Ishikawa (cell line): ENCODE data around the gene TH.
A peak's percentile ranks its signal among the peaks of the same experiment; 100 is the strongest.

ENCODE experiments used
- CEBPB ChIP-seq: IDR thresholded peaks from 2 replicates; pipeline ENCODE4 v1.6.1; 2012
- CREB1 ChIP-seq: IDR thresholded peaks from 2 replicates; pipeline ENCODE4 v1.6.1; 2012; ENCODE audit warnings: low read depth
- EGR1 ChIP-seq: IDR thresholded peaks from 2 replicates; pipeline ENCODE4 v1.6.1; 2012
- EP300 ChIP-seq: IDR thresholded peaks from 2 replicates; pipeline ENCODE4 v1.6.1; 2012; ENCODE audit warnings: borderline replicate concordance
- FOXM1 ChIP-seq: IDR thresholded peaks from 2 replicates; pipeline ENCODE4 v1.6.1; 2012; ENCODE audit warnings: low read depth, borderline replicate concordance
- NFIC ChIP-seq: IDR thresholded peaks from 2 replicates; pipeline ENCODE4 v1.6.1; 2012
- RAD21 ChIP-seq: IDR thresholded peaks from 2 replicates; pipeline ENCODE4 v1.6.1; 2012; ENCODE audit warnings: low read depth
- TAF1 ChIP-seq: IDR thresholded peaks from 2 replicates; pipeline ENCODE4 v1.6.1; 2012; ENCODE audit warnings: low read depth, mild to moderate bottlenecking
- TCF12 ChIP-seq: IDR thresholded peaks from 2 replicates; pipeline ENCODE4 v1.6.1; 2012; ENCODE audit warnings: low read depth
- YY1 ChIP-seq: IDR thresholded peaks from 2 replicates; pipeline ENCODE4 v1.6.1; 2012; ENCODE audit warnings: low read depth
- ZBTB7A ChIP-seq: IDR thresholded peaks from 2 replicates; pipeline ENCODE4 v1.6.1; 2012; ENCODE audit warnings: low read depth
- TF ChIP-seq, protein P1 (sequence below): IDR thresholded peaks from 2 replicates; pipeline ENCODE4 v1.6.1; 2012
- TF ChIP-seq, protein P2 (sequence below): IDR thresholded peaks from 2 replicates; pipeline ENCODE4 v1.6.1; 2012; ENCODE audit warnings: low read depth, mild to moderate bottlenecking
- TF ChIP-seq, protein P3 (sequence below): IDR thresholded peaks from 2 replicates; pipeline ENCODE4 v1.6.1; 2012

The TH gene

DNA sequence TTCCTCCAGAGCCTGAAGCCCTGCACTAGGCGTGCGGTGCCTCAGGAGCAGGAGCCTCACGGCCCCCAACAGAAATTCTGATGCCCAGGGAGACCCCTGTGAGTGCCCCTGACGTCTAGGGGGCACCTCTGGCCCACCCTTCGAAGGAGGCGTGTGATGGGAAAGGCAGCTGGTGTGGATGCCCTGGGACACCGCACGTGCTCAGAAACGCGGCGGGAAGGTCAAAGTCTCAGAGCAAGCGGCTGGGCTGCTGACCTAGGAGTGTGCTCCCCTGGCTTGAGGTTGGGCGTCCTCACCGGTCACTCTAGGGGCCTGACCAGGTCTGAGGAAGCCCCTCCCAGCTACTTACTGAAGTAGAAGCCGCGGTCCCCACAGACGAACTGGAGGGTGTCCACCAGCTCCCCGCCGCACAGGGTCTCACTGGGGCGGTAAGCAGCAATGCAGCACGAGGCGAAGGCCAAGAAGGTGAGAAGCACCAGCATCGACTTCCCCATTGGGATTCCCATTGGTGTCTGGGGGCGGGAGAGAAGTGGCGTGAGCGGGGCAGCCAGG is 36.5 kb downstream of the TH start:
- TF ChIP-seq, protein P1, sequence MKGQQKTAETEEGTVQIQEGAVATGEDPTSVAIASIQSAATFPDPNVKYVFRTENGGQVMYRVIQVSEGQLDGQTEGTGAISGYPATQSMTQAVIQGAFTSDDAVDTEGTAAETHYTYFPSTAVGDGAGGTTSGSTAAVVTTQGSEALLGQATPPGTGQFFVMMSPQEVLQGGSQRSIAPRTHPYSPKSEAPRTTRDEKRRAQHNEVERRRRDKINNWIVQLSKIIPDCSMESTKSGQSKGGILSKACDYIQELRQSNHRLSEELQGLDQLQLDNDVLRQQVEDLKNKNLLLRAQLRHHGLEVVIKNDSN = no peak
- TF ChIP-seq NFIC = no peak
- no peak for TF ChIP-seq YY1

DNA sequence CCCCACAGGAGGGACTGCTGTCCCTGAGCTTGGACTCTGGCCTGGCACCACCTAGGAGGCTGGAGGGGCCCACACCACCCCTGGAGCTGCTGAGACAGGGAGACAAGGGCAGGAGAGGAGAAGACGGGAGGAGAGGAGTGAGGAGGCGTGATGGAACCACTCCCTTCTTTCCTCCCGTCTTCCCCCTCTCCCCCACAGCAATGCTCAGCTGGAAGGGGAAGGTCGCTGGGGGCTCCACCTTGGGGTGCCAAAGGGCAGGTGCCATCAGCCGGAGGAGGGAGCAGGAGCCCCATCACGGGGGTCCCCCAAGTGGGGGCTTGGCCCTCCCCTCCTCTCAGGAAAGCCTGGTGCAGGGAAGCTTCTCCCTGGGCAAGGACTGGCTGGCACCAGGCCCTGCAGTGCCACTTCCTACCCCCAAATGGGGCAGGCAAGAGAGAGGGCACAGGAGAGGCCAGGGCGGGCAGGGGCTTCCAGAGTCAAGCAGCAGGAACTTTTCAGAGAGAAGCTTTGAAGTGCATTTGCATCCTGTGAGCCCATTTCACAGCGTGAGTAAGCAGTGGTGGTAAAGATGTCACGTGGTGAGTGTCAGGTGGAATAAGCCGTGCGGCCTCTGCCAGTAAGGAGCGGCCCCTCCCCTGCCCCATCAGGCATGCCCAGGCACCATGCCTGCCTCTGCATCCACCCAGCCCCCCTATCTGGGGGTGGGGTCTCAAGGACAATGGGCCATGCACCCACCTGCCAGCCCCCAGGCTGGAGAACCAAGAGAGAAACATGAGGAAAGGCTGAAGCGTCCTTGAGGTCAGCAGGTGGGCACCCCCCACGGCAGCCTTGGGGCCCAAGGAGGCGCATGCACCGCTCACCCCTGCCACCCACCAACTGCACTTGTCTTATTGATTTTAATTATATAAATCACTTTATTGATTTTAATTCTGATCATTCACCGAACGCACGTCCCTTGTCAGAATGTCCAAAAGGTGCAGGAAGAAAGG is 37.3 kb downstream of the TH start:
- TF ChIP-seq, protein P2, sequence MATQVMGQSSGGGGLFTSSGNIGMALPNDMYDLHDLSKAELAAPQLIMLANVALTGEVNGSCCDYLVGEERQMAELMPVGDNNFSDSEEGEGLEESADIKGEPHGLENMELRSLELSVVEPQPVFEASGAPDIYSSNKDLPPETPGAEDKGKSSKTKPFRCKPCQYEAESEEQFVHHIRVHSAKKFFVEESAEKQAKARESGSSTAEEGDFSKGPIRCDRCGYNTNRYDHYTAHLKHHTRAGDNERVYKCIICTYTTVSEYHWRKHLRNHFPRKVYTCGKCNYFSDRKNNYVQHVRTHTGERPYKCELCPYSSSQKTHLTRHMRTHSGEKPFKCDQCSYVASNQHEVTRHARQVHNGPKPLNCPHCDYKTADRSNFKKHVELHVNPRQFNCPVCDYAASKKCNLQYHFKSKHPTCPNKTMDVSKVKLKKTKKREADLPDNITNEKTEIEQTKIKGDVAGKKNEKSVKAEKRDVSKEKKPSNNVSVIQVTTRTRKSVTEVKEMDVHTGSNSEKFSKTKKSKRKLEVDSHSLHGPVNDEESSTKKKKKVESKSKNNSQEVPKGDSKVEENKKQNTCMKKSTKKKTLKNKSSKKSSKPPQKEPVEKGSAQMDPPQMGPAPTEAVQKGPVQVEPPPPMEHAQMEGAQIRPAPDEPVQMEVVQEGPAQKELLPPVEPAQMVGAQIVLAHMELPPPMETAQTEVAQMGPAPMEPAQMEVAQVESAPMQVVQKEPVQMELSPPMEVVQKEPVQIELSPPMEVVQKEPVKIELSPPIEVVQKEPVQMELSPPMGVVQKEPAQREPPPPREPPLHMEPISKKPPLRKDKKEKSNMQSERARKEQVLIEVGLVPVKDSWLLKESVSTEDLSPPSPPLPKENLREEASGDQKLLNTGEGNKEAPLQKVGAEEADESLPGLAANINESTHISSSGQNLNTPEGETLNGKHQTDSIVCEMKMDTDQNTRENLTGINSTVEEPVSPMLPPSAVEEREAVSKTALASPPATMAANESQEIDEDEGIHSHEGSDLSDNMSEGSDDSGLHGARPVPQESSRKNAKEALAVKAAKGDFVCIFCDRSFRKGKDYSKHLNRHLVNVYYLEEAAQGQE = no peak
- TF ChIP-seq CEBPB (no peak), ZBTB7A (no peak), CREB1 (no peak), RAD21 (no peak), TAF1 (no peak), TCF12 (no peak), EGR1 (no peak)
- TF ChIP-seq, protein P1 = no peak

DNA sequence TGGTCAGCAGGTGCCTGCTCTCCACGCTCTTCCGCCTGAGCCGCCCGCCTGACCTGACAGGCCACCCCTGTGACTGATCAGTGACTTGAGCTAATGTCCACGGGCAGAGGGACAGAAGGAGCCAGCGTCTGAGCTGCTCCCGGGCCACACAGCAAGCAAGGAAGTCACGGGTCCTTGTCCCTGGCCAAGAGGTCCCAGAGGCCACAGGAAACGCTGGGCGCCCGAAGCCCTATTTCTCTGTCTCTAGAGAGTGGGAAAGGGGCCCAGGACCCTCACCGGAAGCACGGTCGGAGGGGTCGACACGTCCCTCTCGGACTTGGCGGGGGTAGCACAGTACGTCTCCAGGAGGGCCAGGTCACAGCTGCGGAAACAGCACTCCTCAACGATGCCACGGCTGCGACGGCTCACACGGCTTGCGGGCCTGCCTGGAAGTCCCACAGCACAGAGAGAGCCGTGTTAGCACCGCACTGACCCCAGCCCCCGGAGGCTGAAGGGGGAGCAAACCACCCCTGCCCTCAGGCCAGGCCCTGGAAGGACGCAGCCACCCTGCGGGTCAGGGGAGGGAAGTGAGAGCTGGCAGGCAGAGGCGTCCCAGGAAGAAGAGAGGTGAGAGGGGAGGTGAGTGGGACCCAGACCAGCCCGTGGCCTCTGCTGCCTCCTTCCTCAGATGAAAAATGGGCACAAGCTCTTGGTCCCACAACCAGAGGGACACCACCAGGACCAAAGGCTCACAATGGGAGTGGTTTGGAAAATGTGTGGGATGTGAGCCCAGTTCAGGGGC is 38.2 kb downstream of the TH start:
- TF ChIP-seq, protein P2 = no peak
- TF ChIP-seq, protein P3, sequence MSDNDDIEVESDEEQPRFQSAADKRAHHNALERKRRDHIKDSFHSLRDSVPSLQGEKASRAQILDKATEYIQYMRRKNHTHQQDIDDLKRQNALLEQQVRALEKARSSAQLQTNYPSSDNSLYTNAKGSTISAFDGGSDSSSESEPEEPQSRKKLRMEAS = no peak
- TF ChIP-seq NFIC (no peak), FOXM1 (no peak), YY1 (no peak), RAD21 (no peak), EP300 (no peak), TAF1 (no peak)
- TF ChIP-seq, protein P1 = no peak

DNA sequence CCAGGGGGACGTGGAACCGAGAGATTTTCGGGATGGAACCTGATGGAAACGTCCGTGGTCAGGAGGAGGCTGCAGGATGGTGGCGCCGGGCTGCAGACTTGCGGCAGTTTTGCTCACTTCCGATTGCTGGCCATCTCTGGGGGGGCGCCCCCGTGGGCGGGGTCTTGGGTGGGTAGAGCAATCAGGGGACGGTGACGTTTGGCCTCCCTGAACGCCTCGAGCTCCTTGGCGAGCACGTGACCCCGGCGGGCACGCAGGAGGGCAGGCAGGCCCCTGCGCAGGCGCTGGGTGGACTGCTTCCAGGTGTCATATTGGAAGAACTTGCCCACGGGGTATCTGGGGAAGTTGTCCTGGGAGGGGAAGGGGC is 38.8 kb downstream of the TH start:
- TF ChIP-seq, protein P1 = peak; percentile 45; the same call in 1 of the 2 replicates
- TF ChIP-seq CREB1 = no peak
- TF ChIP-seq, protein P3 = no peak
- TF ChIP-seq YY1 = no peak
- TF ChIP-seq, protein P2 = no peak
